DMS153 (cell line): ENCODE data around the gene THRSP.
"Not testable (repeated sequence)": the region's sequence is repeated elsewhere in the genome, so short reads cannot be mapped to it uniquely, and the experiment has no call there.

Experiments used
- DNase-seq: peaks from one replicate; lab custom pipeline; 2025; lab: John Stamatoyannopoulos, UW

Gene THRSP

GRCh38 chr11:78063440-78064181 lies at the start of gene THRSP:
THRSP (plus strand) TSS chr11:78063861; CDS start chr11:78063882, 21 bp downstream.
- DNase-seq, result no peak

- not testable (repeated sequence) for DNase-seq
Measured at GRCh38 chr11:78014937-78015520, 48.6 kb upstream of the THRSP start.

GRCh38 chr11:78015878-78016277 lies 47.8 kb upstream of the THRSP start:
- DNase-seq, result no peak

GRCh38 chr11:78019808-78020207 lies 43.9 kb upstream of the THRSP start:
- DNase-seq, result no peak

GRCh38 chr11:78020246-78020645 lies 43.4 kb upstream of the THRSP start:
- DNase-seq, result no peak

GRCh38 chr11:78021611-78022010 lies 42.0 kb upstream of the THRSP start:
- DNase-seq, result no peak

- DNase-seq, result peak; percentile 25
Measured at GRCh38 chr11:78022397-78023396, 41.0 kb upstream of the THRSP start, which contains the start of gene KCTD14. KCTD14 (minus strand) TSS chr11:78023276; CDS start chr11:78023249, 27 bp downstream.

GRCh38 chr11:78023426-78023825 lies 40.2 kb upstream of the THRSP start:
- DNase-seq, result no peak

GRCh38 chr11:78025378-78025777 lies 38.3 kb upstream of the THRSP start:
- no peak for DNase-seq

GRCh38 chr11:78027759-78028158 lies 35.9 kb upstream of the THRSP start:
- DNase-seq, result no peak

GRCh38 chr11:78028423-78028822 lies 35.2 kb upstream of the THRSP start:
- DNase-seq, result not testable (repeated sequence)

- peak; percentile 98 for DNase-seq
Measured at GRCh38 chr11:78030429-78031325, 33.0 kb upstream of the THRSP start.

- no peak for DNase-seq
Measured at GRCh38 chr11:78031629-78032028, 32.0 kb upstream of the THRSP start.

- DNase-seq, result no peak
Measured at GRCh38 chr11:78032090-78032489, 31.6 kb upstream of the THRSP start.

- DNase-seq, result no peak
Measured at GRCh38 chr11:78033040-78033439, 30.6 kb upstream of the THRSP start.

- no peak for DNase-seq
Measured at GRCh38 chr11:78034623-78035022, 29.0 kb upstream of the THRSP start.

GRCh38 chr11:78036313-78036712 lies 27.3 kb upstream of the THRSP start:
- no peak for DNase-seq

- no peak for DNase-seq
Measured at GRCh38 chr11:78037056-78037455, 26.6 kb upstream of the THRSP start.

- DNase-seq, result no peak
Measured at GRCh38 chr11:78037825-78038620, 25.6 kb upstream of the THRSP start.

GRCh38 chr11:78038697-78039313 lies 24.9 kb upstream of the THRSP start:
- no peak for DNase-seq
